Measurements from ENCODE around the gene QRFPR. TPM values are rescaled to one million over a fixed set of nuclear protein-coding genes. Genes with fewer than 3 reads are reported as not detected.
A peak's percentile ranks its signal among the peaks of the same experiment; 100 is the strongest.
"Not testable (repeated sequence)": the region's sequence is repeated elsewhere in the genome, so short reads cannot be mapped to it uniquely, and the experiment has no call there.

Gene QRFPR
- total RNA-seq: under 1 TPM in 1 of 4 donors, not detected in 3; 0.31 TPM

- ATAC-seq: no peak
- WGBS, 2 donors (ENCODE audit: low coverage in 1 of 2): 85 to 100% methylated on average over 2 to 3 of the region's 35 CpGs
- no peaks in the 10 kb centered on the region for H3K36me3 ChIP-seq
- peak within 1 kb of the TSS in 1 of 2 donors; percentile 35 for H3K4me3 ChIP-seq
- H3K9me3 ChIP-seq: no peaks in the 10 kb centered on the region
- no peak for TF ChIP-seq POLR2A (IDR thresholded peaks at IDR 0.05)
- TF ChIP-seq EP300 (IDR thresholded peaks at IDR 0.05): no peak
- no peak for TF ChIP-seq CTCF (IDR thresholded peaks at IDR 0.05)
- TF ChIP-seq POLR2AphosphoS5 (IDR thresholded peaks at IDR 0.05): no peak
- H3K4me1 ChIP-seq: peaks cover 0 to 12% (median 3%) of the 10 kb centered on the region in 3 donors
- peaks cover 66% of the 10 kb centered on the region for H3K27me3 ChIP-seq
- H3K27ac ChIP-seq: no peak within 1 kb of the TSS
Measured at GRCh38 chr4:121380776-121381462, at the start of gene QRFPR. TSS of gene QRFPR (minus strand) at chr4:121381018. CDS start at chr4:121380647, 371 bp downstream.

- no peaks in the 10 kb centered on the region for H3K4me1 ChIP-seq
- no peak overlapping the region for H3K4me3 ChIP-seq
- H3K27ac ChIP-seq: no peak overlapping the region
- 23 to 44% methylated on average over 2 of the region's 2 CpGs for WGBS, 2 donors (ENCODE audit: low coverage in 1 of 2)
- H3K9me3 ChIP-seq: no peaks in the 10 kb centered on the region
- TF ChIP-seq POLR2AphosphoS5 (IDR thresholded peaks at IDR 0.05) (no peak), CTCF (IDR thresholded peaks at IDR 0.05) (no peak), EP300 (IDR thresholded peaks at IDR 0.05) (no peak), POLR2A (IDR thresholded peaks at IDR 0.05) (no peak)
- H3K27me3 ChIP-seq: no peaks in the 10 kb centered on the region
- ATAC-seq: no peak
- no peaks in the 10 kb centered on the region for H3K36me3 ChIP-seq
Measured at GRCh38 chr4:121428721-121429120, 47.9 kb upstream of the QRFPR start.

GRCh38 chr4:121421594-121421993 lies 40.8 kb upstream of the QRFPR start:
- ATAC-seq: no peak
- H3K27me3 ChIP-seq: no peaks in the 10 kb centered on the region

GRCh38 chr4:121411151-121411744 lies 30.4 kb upstream of the QRFPR start:
- TF ChIP-seq EP300 (IDR thresholded peaks at IDR 0.05) (no peak), POLR2AphosphoS5 (IDR thresholded peaks at IDR 0.05) (no peak), POLR2A (IDR thresholded peaks at IDR 0.05) (no peak), CTCF (IDR thresholded peaks at IDR 0.05) (no peak)
- no peak overlapping the region for H3K27ac ChIP-seq

More at GRCh38 chr4:121421594-121421993, 40.8 kb upstream of the QRFPR start:
- Histone ChIP-seq H3K36me3 (no peaks in the 10 kb centered on the region), H3K27ac (no peak overlapping the region), H3K4me1 (no peaks in the 10 kb centered on the region), H3K4me3 (no peak overlapping the region), H3K9me3 (no peaks in the 10 kb centered on the region)
- TF ChIP-seq POLR2A (IDR thresholded peaks at IDR 0.05) (no peak), EP300 (IDR thresholded peaks at IDR 0.05) (no peak), CTCF (IDR thresholded peaks at IDR 0.05) (no peak), POLR2AphosphoS5 (IDR thresholded peaks at IDR 0.05) (no peak)
- WGBS, 2 donors (ENCODE audit: low coverage in 1 of 2): 41 to 67% methylated on average over 3 to 4 of the region's 4 CpGs

GRCh38 chr4:121408567-121408966 lies 27.7 kb upstream of the QRFPR start:
- H3K4me3 ChIP-seq, H3K4me1 ChIP-seq, H3K27me3 ChIP-seq, H3K9me3 ChIP-seq, H3K27ac ChIP-seq, ATAC-seq, H3K36me3 ChIP-seq: not testable (repeated sequence)
- WGBS, 2 donors (ENCODE audit: low coverage in 1 of 2): 55 to 71% methylated on average over 1 to 2 of the region's 2 CpGs

More at GRCh38 chr4:121411151-121411744, 30.4 kb upstream of the QRFPR start:
- Histone ChIP-seq H3K36me3 (no peaks in the 10 kb centered on the region), H3K9me3 (no peaks in the 10 kb centered on the region), H3K27me3 (no peaks in the 10 kb centered on the region), H3K4me3 (no peak overlapping the region), H3K4me1 (no peaks in the 10 kb centered on the region)
- ATAC-seq: no peak
- 25 to 30% methylated on average over 1 of the region's 2 CpGs for WGBS, 2 donors (ENCODE audit: low coverage in 1 of 2)

Measured in gastroesophageal sphincter (tissue), 4 donors.